ENCODE measurements around the gene INPP5B. TPM values are rescaled to one million over a fixed set of nuclear protein-coding genes. Genes with fewer than 3 reads are reported as not detected.

Gene INPP5B
- total RNA-seq, 1 donor from 2014 or later, result 13.8 TPM

DNA sequence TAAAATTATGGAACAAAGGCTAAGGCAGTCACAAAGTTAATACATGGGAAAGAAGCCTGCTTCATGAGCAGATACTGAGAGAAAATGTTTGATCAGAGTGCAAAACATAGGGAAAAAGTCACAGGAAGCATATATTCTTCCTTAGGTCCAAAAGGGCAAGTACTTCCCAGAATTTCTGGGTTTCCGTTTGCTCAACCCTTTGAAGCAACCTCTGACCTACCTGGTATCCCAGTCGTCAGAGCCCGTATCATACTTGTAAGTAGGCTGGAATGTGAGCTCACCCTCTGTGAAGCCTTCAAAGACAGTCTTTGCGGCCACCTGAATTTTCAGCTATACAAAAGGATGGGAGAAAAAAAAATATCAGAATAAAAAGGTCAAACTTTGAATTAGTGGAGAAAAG lies 67.0 kb downstream of the INPP5B start:
- no peak for DNase-seq (ENCODE audit: extremely low read depth, low read depth, low spot score)

DNA sequence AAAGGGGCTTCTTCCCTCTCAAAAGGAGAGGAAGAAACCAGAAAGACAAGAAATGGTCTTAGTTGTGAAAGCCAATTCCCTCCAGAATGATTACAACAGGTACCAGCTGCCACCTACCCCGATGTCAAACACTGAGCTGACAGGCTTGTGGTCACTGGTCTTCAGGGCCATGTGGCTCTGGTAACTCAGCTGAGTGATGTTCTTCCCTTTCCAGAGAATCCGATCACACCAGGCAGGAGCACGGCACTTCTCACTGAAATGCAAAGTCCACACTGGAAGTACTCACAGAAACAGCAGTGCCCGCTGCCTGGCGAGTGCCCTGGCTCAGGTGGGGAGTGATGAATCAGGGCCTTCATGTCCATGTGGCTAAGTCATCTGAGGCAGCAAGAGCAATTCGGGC lies 68.8 kb downstream of the INPP5B start:
- no peak for DNase-seq (ENCODE audit: extremely low read depth, low read depth, low spot score)

DNA sequence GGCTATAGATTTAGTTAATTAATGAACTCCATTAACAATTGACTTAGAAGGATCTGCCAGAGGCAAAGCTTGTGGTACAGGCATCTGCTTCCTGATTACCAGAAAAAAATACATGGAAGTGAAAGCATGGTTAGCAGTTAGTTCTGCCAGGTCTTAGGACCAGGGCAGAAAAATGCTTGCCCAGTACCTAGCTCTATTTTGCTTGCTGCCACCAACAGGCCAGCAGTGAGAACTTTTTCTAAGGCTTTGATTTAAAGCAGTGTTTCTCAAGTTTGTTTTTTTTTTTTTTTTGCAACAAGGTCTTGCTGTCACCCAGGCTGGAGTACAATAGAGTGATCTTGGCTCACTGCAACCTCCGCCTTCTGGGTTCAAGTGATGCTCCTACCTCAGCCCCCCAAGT lies 71.0 kb downstream of the INPP5B start:
- DNase-seq (ENCODE audit: extremely low read depth, low read depth, low spot score), result no peak

DNA sequence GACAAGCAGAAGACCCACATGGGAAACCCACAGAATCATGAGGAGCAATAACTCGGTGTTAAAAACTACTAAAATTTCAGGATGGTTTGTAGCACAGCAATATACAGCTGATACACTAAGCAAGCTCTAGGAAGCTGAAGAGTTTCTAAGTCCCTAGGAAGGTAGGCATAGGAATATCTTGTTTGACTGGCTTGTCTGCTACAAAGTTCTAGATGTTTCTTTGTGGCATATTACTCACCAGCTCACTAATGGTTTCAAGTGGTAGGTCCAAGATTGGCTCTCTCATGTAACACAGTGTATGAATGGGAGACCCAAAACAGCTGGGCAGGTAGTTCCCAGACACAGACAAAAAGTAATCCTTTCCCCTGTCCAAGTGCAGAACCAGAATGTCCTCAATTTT lies 74.2 kb downstream of the INPP5B start:
- no peak for DNase-seq (ENCODE audit: extremely low read depth, low read depth, low spot score)

DNA sequence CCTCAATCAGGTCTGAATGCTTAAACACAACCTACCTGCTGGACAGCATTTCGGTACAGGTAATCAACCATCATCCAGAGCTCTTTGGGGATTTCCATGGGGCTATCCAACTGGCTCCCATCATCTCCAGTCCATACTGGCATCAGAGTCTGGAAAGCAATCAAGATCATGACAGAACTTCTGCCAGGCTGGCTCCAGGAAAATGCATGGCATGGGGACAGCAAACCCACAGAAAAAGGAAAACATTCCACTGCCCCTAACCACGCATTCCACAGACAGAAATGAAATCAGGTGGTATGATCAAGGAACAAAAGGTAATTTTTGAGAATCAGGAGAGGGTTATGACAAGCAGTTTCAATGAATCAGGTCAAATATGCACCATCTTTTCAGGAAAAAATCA lies 78.4 kb downstream of the INPP5B start:
- no peak for DNase-seq (ENCODE audit: extremely low read depth, low read depth, low spot score)

DNA sequence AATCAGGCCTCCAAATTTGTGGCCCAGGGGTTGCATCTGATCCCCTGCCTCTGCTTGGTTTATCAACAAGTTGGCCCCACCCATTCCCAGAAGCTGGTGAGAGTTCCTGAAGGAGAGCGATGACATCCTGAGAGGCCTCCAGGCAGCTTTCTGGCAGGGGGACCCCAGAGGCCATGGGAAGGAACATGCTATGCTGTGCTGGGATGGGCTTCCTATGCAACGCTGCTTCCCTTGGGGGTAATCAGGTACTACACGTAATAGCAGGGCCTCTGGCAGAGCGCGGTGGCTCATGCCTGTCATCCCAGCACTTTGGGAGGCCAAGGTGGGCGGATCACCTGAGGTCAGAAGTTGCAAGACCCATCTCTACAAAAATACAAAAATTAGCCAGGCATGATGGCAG lies 79.1 kb downstream of the INPP5B start:
- no peak for DNase-seq (ENCODE audit: extremely low read depth, low read depth, low spot score)

GRCh38 chr1:37866491-37866890 lies 80.4 kb downstream of the INPP5B start:
- DNase-seq (ENCODE audit: extremely low read depth, low read depth, low spot score), result no peak

DNA sequence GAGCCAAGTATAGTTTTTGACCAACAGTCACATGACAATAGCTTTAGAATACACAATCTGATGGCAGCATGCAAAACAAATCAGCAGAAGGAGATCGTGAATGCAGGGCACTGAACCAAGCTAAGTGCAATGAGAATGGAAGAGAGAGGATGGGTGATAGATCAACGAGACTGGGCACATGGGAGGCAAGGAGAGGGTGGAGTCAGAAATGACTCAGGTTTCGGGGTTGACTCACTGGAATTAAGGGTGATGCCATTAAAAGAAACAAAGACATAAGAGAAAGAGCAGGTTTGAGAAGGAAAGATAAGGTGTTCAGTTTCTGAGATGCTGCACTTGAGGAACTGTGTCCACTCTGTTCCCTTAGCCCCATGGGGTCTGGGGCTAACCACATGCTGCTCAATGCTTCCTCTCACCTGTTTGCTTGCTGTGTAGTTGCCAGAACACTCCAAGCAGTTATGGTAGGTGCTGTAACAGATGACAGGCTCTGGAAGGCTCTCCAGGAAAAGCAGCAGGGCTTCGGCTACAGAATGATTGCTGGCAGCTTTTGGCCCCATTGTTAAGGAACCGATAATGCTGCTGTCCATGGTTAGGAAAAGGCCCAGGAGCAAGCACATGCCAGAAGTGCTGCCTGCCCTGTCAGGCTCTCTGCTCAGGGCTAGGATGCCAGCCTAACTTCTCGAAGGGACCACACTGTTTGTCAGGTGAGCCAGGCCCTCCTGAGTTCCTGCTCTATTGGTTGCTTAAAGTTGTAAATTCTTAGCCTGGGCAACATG lies 81.3 kb downstream of the INPP5B start:
- no peak for DNase-seq (ENCODE audit: extremely low read depth, low read depth, low spot score)

DNA sequence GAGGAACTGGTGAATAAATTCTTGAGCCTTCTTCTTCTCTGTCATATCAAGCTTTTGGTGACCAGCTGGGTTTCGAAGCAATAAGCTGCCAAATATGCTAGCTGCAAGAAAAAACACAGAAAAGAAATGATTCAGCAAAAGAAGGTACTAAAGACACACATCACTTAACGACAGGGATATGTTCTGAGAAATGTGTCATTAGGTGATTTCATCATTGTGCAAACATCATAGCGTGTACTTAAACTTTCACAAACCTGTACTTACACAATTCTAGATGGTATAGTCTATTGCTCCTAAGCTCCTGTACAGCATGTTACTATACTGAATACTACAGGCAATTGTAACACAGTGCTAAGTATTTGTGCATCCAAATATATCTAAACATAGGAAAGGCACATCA lies 84.5 kb downstream of the INPP5B start:
- no peak for DNase-seq (ENCODE audit: extremely low read depth, low read depth, low spot score)

- no peak for DNase-seq (ENCODE audit: extremely low read depth, low read depth, low spot score)
These were observed 85.7 kb downstream of the INPP5B start for GRCh38 chr1:37861151-37861550.

DNA sequence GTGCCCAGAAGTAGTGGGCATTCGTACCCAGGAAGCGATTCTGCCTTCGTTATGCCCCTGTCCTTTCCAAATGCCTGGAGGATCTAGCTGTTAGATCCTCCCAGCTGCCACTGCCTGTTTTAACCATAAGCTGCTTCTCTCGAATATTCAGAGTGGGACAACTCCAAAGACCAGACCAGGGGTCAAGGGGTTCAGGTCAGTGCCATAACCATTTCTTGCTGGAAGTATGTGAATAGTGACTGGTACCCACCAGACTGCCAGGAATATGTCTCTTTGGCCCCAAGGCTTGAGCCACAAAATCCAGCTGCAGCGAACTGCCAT lies 86.5 kb downstream of the INPP5B start:
- no peak for DNase-seq (ENCODE audit: extremely low read depth, low read depth, low spot score)

- peak; percentile 68 for DNase-seq (ENCODE audit: extremely low read depth, low read depth, low spot score)
These were observed 87.1 kb downstream of the INPP5B start, which contains the start of gene MTF1 for GRCh38 chr1:37859507-37860345. MTF1 (minus strand) TSS chr1:37859592; CDS start chr1:37857658, 1,934 bp downstream.

DNA sequence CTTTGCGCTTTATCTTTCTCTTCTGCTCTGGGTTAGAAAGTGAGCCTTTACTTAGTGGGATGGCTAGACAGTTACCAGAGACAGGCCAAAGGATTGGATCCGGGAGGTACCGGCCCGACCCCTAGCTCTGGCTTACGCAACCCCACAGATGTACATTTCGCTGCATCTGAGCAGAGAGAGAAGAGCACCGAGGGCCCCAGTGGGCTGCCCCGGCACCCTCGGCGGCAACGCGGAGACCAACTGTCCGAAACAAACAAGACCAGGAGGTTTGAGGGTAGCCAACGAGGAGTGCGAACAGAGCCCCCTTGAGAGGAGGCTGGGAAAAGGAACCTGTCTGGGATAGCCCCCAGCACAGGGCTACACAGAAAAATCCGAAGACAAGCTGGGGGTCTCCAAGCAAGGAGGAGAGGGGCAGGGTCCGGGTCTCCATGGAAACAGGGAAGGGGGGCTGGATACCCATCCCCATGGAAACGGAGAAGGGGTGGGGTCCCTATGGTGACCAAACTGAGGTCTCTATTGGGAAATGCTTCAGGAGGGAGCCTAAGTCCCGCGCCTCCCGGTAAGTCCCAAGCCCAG lies 87.8 kb downstream of the INPP5B start:
- no peak for DNase-seq (ENCODE audit: extremely low read depth, low read depth, low spot score)

DNA sequence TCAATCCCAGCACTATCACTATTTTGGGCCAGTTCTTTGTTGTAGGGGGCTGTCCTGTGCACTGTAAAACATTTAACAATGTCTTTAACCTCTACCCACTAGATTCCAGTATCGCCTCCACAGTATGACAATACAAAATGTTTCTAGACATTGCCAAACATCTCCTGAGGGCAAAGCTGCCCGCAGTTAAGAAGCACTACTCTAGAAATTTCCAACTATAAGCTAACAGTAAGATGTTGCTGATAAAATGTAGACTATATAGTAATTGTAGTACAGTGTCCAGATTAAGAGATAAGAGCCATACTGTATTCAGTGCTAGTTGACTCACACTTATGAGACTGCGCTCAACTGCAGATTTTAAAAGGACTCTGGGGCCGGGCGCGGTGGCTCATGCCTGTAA lies 92.4 kb downstream of the INPP5B start:
- DNase-seq (ENCODE audit: extremely low read depth, low read depth, low spot score), result no peak

GRCh38 chr1:37853157-37853556 lies 93.7 kb downstream of the INPP5B start:
- no peak for DNase-seq (ENCODE audit: extremely low read depth, low read depth, low spot score)

DNA sequence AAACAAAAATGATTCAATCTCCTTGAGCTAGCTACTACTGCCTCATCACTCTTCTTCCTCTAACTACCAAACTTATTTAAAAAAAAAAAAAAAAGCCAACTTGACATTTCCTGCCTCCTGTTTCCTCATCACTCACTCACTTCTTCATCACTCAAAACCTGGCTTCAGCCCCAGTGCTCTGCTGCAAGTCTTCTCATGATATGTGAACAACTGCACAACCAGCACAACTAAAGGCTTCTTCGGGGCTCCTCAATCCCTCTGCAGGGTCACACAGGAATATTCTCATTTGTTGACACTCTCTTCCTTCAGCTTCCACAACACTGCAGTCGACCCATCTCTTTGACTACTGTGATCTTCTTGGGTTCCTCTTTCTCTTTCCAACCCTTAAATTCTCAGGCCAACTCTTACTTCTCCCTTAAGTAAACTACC lies 95.1 kb downstream of the INPP5B start:
- DNase-seq (ENCODE audit: extremely low read depth, low read depth, low spot score), result no peak

DNA sequence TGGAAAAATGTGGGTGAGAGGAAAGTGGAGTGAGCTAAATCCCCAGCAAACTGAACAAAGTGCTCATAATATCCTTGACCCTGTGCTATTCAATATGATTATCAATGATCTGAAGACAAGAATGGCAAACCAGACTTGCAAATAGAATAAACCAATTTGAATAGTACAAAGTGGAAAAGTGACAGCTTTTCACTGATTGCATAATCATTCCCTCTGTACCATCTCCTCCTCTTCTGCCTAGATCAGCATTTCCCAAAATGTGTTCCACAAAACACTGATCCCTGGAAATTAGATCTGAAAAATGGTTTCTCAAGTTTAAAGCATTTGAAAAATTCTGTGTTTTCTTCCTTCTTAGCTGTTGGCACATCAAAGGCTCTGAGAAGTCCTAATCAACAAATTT lies 95.6 kb downstream of the INPP5B start:
- no peak for DNase-seq (ENCODE audit: extremely low read depth, low read depth, low spot score)

DNA sequence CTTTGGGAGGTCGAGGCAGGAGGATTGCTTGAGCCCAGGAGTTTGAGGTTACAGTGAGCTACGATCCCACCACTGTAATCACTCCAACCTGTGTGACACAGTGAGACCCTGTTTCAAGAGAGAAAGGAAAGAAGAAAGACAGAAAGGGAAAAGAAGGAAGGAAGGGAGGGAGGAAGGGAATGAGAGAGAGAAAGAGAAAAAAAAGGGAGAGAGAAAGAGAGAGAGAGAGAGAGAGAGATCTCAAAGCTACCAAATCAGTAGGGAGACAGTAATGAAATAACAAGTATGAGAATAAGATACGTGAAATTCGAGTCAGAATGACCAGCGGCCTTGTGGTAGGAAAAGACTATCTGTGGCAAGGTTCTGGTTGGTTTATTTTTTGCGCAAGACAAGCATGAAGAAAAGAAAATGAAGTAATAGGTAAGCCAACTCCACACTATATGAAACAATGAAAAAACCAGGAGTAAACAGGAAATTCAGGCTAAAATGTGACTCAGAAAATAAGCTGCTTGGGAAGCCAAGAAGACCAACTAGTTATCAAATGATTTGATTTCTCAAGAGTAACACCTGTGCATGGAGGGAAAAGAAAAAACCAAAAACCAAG lies 96.4 kb downstream of the INPP5B start:
- DNase-seq (ENCODE audit: extremely low read depth, low read depth, low spot score), result no peak

- DNase-seq (ENCODE audit: extremely low read depth, low read depth, low spot score), result no peak
These were observed 97.4 kb downstream of the INPP5B start for GRCh38 chr1:37849480-37849879.

- no peak for DNase-seq (ENCODE audit: extremely low read depth, low read depth, low spot score)
These were observed 100.1 kb downstream of the INPP5B start for GRCh38 chr1:37846647-37847339.

GRCh38 chr1:37845786-37846185 lies 101.1 kb downstream of the INPP5B start:
- DNase-seq (ENCODE audit: extremely low read depth, low read depth, low spot score), result no peak

Measured in glomerular endothelial cell (primary cell).